ENCODE data around the gene MED29. TPM values are rescaled to one million over a fixed set of nuclear protein-coding genes. Genes with fewer than 3 reads are reported as not detected.

MED29 gene
- total RNA-seq, 1 donor from 2014 or later = 22.1 TPM

DNA sequence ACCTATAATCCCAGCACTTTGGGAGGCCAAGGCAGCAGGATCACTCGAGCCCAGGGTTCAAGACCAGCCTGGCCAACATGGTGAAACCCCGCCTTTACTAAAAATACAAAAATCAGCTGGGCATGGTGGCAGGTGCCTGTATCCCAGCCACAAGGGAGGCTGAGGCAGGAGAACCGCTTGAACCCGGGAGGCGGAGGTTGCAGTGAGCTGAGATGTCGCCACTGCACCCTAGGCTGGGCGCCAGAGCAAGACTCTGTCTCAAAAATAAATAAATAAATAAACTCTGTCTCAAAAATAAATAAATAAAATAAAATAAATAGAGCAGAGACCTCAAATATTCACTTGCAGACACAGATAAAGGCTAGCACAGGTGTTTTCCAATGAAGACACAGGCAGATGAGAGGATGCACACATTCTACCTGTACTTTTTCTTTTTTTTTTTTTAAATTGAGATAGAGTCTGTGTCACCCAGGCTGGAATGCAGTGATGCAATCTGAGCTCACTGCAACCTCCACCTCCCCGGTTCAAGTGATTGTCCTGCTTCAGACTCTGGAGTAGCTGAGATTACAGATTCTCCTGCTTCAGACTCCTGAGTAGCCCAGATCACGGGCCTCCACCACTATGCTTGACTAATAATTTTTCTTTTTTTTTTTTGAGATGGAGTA is 47.2 kb downstream of the MED29 start:
- DNase-seq (no peak), ATAC-seq (ENCODE audit: poor library complexity) (no peak)
- intact Hi-C loops (cut with DNase I) = loop anchor here (5.0 kb wide), 1 partner anchor 104 kb away; the partner anchor contains the start of gene EID2

- ATAC-seq (ENCODE audit: poor library complexity) (peak; percentile 13), DNase-seq (no peak)
- intact Hi-C loops (cut with DNase I) = no loop called here
These were observed 53.5 kb downstream of the MED29 start for GRCh38 chr19:39444598-39445195.

DNA sequence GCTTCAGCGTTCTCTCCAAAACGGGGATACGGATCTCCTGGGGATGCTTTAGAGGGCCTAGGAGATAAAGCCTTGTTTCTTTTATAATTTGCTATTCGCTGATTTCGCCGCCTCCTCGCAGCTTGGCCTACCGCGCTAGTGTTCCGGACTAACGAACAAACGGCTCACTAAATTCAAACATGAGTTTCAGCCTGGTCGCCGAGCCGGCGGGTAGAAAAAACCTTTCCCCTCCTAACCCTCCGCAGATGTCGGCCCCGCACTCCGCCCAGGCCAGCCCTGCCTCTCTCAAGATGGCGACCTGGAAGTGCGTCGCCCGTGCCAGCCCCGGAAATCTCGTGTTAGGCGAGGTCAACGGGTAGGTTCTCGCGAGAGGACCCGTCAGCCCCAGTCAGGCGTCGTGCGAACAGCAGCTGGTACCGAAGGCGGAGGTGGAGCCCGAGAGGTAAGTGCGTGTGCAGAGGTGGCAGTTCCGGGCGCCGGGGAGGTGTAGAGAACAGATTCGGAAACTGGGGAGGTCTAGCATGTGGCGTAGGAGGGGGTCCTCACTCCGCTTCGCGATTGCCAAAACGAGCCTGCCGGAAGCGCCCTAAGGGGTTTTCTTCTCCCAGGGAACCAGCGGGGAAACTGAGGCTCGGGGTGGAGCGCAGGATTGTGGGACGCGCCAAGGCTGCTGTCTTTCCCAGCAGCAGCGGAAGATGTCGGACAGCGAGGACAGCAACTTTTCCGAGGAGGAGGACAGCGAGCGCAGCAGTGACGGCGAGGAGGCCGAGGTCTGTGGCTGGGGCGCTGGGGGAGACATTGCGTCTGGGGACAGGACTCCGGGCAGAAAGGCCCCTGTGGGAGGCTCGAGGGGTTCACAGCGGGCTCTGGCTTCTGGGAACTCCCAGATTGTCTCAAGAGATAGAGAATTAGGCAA is 54.3 kb downstream of the MED29 start, which contains the start of gene SUPT5H:
TSS of gene SUPT5H (plus strand) at position 387 of the 916 bp plus-strand sequence. CDS start at position 696, 309 bp downstream.
- ATAC-seq (ENCODE audit: poor library complexity) = peak; percentile 99
- DNase-seq = peak; percentile 98
- intact Hi-C loops (cut with DNase I) = no loop called here

GRCh38 chr19:39446365-39447084 is 55.3 kb downstream of the MED29 start:
- no peak for DNase-seq
- intact Hi-C loops (cut with DNase I) = no loop called here
- no peak for ATAC-seq (ENCODE audit: poor library complexity)

DNA sequence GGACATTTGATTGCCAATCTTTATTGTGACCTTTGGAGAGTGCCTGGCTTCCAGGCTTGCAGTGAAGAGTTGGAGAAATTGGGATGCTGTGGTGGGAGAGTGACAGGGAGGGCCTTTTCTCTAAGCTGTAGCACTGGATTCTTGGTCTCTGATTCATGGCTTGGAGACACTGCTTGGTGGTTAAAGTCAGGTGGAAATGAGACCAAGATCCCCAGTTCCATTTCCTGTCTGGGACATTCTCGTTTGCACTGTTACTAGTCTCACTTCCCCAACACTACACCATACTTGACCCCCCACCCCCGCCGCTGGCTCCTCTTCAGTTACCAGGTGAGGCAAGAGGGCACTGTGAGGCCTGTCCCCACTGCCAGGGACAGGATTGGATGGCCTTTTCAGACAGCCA is 57.1 kb downstream of the MED29 start:
- ATAC-seq (ENCODE audit: poor library complexity) = no peak
- intact Hi-C loops (cut with DNase I) = no loop called here
- no peak for DNase-seq

GRCh38 chr19:39449116-39449797 is 58.1 kb downstream of the MED29 start:
- ATAC-seq (ENCODE audit: poor library complexity) (no peak), DNase-seq (no peak)
- intact Hi-C loops (cut with DNase I) = no loop called here

Small RNAs within 50 kb of the gene (microRNA-seq; reads per million reads assigned to microRNA genes)
- not detected for gene MIR4530

Other genes starting within 250 kb of the MED29 start
- gene NCCRP1, start 194.4 kb upstream of the MED29 start, total RNA-seq = not detected
- not detected for gene SYCN, start 187.1 kb upstream of the MED29 start, total RNA-seq
- not detected for gene IFNL3, start 146.4 kb upstream of the MED29 start, total RNA-seq
- gene IFNL4, start 142.5 kb upstream of the MED29 start, total RNA-seq = not detected
- not detected for gene IFNL2, start 123.0 kb upstream of the MED29 start, total RNA-seq
- not detected for gene IFNL1, start 95.0 kb upstream of the MED29 start, total RNA-seq
- gene LRFN1, start 70.5 kb upstream of the MED29 start, total RNA-seq = 0.40 TPM
- gene GMFG, start 55.3 kb upstream of the MED29 start, total RNA-seq = 17.1 TPM
- 43.1 TPM for gene SAMD4B, start 49.0 kb upstream of the MED29 start, total RNA-seq
- gene PAF1, start 272 bp upstream of the MED29 start, total RNA-seq = 32.0 TPM
- 44.9 TPM for gene ZFP36, start 15.5 kb downstream of the MED29 start, total RNA-seq
- gene PLEKHG2, start 21.3 kb downstream of the MED29 start, total RNA-seq = 9.0 TPM
- gene RPS16, start 44.6 kb downstream of the MED29 start, total RNA-seq = 1,176 TPM
- 82.6 TPM for gene SUPT5H, start 54.2 kb downstream of the MED29 start, total RNA-seq
- 80.6 TPM for gene TIMM50, start 89.5 kb downstream of the MED29 start, total RNA-seq
- gene DLL3, start 107.6 kb downstream of the MED29 start, total RNA-seq = not detected
- not detected for gene SELENOV, start 123.8 kb downstream of the MED29 start, total RNA-seq
- gene EID2B, start 141.5 kb downstream of the MED29 start, total RNA-seq = 1.7 TPM
- gene EID2, start 148.8 kb downstream of the MED29 start, total RNA-seq = 10.3 TPM
- gene LGALS13, start 211.1 kb downstream of the MED29 start, total RNA-seq = not detected